Stimulated activated CD8-positive, alpha-beta memory T cell treated with anti-CD3 and anti-CD28 coated beads, Interleukin-12 subunit alpha, Interleukin-12 subunit beta, amount 100 ng/mL, for 1 hour (primary cell): Measurements from ENCODE around the gene RAD9B.
"Not testable (repeated sequence)": the region's sequence is repeated elsewhere in the genome, so short reads cannot be mapped to it uniquely, and the experiment has no call there.

ENCODE experiments used
- DNase-seq: peaks from one replicate; pipeline ENCODE4 v3.0.0-alpha.2; 2020; ENCODE audit warnings: low read depth

Gene RAD9B

DNA sequence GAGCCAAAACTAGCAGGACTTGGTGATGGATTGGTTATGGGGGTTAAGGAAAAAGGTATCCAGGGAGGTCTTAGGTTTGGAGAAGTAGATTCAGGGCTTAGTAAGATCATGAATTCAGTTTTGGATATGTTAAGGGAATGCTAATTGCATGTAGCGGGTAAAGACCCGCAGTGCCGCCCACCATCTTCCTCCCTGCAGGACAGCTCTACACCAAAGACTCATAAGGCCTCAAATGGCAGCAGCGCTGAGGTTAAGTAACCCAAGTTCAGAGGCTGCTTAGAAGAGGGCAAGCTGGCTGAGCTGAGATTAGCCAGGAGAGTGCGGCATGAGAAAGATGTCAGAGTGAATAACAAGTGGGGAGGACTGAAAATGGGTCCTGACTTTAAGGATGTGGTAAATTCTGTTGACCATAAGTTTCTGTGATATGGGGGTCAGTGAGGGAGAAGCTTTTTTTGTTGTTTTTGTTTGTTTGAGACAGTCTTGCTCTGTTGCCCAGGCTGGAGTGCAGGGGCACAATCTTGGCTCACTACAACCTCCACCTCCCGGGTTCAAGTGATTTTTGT, 26.2 kb downstream of the RAD9B start:
- DNase-seq, result no peak

GRCh38 chr12:110530511-110530910, 28.4 kb downstream of the RAD9B start:
- no peak for DNase-seq

- no peak for DNase-seq
Measured at GRCh38 chr12:110531741-110532333, 29.7 kb downstream of the RAD9B start.

DNA sequence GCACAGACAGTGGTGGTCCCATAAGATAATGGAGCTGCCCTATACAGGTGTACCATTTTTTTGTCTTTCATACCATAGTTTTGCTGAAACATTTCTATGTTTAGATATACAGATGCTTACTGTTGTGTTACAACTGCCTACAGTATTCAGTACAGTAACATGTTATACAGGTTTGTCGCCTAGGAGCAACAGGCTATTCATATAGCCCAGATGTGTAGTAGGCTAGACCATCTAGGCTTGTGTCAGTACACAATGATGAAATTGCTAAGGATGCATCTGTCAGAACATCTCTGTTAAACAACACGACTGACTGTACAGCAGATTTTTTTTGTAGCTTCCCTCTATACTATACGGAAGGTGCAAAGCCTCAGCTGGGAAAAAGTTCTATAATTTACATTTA, 30.5 kb downstream of the RAD9B start:
- no peak for DNase-seq

GRCh38 chr12:110533607-110534006, 31.5 kb downstream of the RAD9B start:
- DNase-seq, result no peak

GRCh38 chr12:110534811-110535210, 32.7 kb downstream of the RAD9B start:
- no peak for DNase-seq

GRCh38 chr12:110536834-110537604, 34.9 kb downstream of the RAD9B start:
- no peak for DNase-seq

DNA sequence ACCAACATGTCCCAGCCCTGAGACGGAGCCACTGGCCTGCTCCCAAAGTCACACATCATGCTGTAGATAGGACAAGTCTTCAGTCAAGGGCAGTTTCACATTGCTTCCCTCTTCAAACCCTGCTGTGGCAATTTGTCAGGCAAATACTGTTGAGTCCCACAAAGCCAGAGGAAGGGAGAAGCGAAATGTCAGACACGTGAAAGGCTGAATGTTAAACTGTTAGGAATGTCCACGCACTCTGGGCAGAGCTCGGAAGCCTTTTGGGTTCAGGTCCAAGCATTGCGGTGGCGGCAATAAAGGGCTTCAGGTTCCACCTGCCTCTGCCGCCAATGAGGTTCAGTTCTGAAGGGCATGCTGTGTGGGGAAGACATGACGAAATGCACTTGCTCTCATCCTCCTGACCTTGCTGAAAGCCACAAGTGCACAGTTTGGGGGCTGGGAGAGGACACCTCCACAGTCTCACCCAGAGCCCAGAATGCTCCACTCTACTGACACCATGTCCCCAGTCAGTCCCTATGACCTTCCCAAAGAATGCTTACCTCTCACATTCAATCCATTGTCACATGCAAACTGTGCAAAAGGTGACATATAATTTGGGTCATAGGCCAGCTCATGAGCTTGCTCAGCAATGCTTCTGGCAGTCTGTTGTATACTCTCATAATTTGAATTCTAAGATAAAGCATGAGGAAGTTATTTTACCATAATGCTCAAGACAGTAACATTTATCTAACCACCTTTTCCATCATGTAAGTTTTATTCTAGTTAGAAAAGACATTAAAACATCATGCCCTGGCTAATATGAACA, 35.7 kb downstream of the RAD9B start:
- no peak for DNase-seq

- no peak for DNase-seq
Measured at GRCh38 chr12:110538869-110539622, 36.9 kb downstream of the RAD9B start.

- no peak for DNase-seq
Measured at GRCh38 chr12:110540048-110540447, 37.9 kb downstream of the RAD9B start.

DNA sequence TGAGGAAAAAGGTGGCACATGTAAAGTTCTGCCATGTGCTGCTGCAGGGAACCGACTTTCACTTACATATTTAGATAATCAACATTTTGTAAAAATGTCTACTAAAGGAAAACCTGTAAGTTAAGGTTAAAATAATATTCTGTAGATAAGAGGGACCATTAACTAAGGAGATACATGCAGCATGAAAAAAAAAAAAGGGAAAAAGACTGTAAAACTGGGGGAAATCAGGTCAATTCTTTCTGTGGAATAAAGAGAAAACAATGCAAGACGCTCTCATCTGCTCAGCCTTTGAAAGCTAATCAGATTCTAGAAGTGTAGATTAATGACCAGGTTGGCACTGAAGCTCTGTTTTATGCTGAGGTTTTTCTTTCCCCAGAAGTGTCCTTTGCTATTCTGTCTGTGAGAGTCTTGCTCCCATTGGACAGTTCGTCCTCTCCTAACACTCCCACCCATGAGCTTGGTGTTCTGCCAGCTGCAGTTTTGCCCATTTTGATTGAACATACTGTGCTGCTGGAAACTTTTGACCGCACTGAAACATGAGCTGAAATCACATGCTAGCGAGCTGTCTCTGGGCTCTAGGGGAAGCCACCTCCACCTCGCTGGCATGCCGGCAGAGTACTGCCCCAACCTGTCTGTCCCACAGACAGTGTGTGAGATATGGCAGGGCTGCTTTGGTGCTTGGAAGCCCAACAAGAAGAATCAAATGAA, 41.3 kb downstream of the RAD9B start:
- DNase-seq, result no peak

GRCh38 chr12:110543965-110544364, 41.8 kb downstream of the RAD9B start:
- DNase-seq, result no peak

DNA sequence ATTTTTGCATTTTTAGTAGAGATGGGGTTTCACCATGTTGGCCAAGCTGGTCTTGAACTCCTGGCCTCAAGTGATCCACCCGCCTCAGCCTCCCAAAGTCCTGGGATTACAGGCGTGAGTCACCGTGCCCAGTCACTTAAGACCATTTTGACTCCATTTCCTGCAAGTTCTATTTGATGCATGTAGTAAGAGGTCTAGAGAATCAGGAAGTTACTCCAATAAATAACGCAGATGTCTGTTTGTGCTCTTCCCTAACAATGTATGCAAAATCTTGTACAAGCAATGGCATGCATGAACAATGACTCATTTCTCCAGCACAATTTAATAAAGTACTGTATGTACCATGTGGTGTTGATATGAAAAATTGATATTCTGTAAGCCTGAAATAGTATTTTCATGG, 43.1 kb downstream of the RAD9B start:
- DNase-seq, result not testable (repeated sequence)

DNA sequence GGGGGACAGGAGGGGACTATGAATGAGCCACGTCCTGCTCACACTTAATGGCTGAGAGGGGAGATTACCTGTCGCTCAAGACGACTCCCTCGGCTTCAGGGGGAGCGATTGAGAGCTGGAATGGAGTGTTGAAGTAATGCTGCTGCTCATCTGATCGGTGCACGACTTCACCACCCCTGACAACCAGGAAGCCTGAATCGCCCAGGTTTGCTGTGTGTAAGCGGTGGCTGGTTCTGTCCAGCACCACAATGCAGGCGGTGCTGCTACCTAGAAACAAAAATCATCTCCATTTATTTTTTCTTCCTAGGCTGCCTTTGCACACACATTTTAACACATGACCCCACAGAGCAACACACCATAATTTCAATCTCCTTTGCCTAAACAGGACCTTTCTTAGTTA, 43.7 kb downstream of the RAD9B start:
- no peak for DNase-seq

DNA sequence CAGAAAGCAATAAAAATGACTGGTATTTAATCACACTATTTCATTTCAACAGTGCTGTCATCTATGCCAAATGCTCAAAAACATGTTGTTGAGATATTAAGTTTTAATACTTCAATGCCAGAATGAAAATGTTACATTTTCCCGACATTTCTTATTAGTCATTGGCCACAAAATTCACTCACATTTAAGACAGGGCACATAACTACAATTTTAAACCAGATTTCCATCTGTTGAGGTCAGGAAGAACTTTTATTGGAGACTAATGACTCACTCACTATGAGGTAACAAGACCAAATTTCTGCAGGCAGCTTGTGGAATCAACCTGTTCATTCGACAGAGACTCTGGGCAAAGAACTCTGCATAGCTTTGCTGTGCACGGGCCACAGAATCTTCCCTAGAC, 44.2 kb downstream of the RAD9B start:
- DNase-seq, result no peak

- DNase-seq, result no peak
Measured at GRCh38 chr12:110547090-110547489, 45.0 kb downstream of the RAD9B start.

- DNase-seq, result no peak
Measured at GRCh38 chr12:110548678-110549077, 46.5 kb downstream of the RAD9B start.

DNA sequence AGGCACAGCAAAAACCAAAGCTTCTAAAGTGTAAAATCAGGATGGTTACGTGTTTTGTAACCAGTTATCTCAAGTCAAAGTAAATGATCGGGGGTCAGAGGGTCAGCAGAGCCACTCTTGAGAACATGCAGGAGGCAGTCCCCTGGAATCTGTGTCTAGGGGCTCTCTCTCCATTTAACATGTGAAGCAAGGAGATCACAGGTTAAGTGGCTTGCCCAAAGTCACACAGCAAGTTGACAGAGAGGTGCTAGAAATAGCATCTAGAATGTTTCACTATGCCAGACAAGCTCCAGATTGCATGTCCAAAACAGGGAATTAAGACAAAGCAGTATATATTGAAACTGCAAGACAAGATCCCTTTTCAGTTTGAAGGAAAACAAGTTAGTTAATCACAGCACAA, 47.6 kb downstream of the RAD9B start:
- DNase-seq, result no peak

DNA sequence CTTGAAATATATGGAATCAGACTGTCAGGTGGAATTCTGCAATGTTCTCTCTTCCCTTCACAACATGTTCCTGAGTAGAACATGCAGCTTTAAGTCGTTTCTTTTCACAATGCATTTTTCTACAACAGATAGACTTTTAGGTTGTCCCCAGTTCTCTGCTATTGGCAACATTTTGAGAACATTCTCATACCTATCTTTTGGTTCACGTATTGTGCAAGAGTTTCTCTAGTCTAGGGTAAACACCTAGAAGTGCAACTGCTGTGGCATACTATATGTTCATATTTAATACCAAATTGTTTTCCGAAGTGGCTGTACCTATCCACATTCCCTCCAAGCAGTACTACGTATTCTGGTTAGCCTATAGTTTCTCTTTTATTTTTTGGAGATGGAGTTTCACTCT, 48.9 kb downstream of the RAD9B start:
- DNase-seq, result no peak
